ENCODE measurements around the gene SPEN. TPM values are rescaled to one million over a fixed set of nuclear protein-coding genes. Genes with fewer than 3 reads are reported as not detected.

SPEN gene
- total and polyA plus RNA-seq, 9 of the 15 experiments (the other 6 are each of a cell fraction or from before 2014, with no cell fraction given): 5.7 to 87.5 (median 27.2) TPM

DNA sequence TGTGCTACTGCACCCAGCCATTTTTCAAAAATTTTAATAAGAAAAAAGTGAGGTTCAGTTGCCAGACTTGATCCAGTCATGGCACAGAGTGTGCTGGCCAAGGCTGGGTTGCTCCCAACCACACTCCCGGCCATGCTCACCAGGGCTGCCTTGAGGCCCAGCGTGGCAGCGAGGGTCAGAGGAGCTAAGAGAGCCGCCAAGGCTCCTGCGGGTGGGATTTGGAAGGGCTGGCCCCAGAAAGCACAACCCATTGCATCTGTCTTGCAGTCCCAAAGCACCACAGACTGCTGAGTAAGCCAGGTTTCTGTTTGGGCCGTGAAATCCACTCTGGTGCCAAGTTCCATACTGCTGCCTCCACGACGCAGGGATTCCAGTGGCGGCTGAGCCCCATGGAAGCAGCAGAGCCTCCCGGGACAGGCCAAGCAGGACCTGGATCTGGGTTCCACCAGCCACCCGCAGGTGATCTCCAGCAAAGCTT lies 105.8 kb downstream of the SPEN start:
- FAIRE-seq (no peak), ATAC-seq (no peak), DNase-seq (ENCODE audit: extremely low read depth in 1 of 4, low spot score in 3 of 4) (peak in 1 of 4 experiments; percentile 33)
- Histone ChIP-seq H3K4me3 (no peak overlapping the region), H3K9ac (ENCODE audit: insufficient read depth in 1 of 2, low read depth in 2 of 2, low read length in 2 of 2) (peak overlapping the region; percentile 81 to 89), H3K27me3 (ENCODE audit: control insufficient read depth in 2 of 2, insufficient read depth in 2 of 2, low read length in 2 of 2) (no peaks in the 10 kb centered on the region), H3K4me1 (replicated peaks in 1 of 2; ENCODE audit: control insufficient read depth in 2 of 2, insufficient read depth in 2 of 2, low read length in 2 of 2) (peaks cover 62 to 66% of the 10 kb centered on the region in 2 experiments), H2AFZ (ENCODE audit: low read depth, low read length) (peak overlapping the region; percentile 27; the same call in 1 of the 2 replicates), H3K9me3 (replicated peaks; ENCODE audit: control insufficient read depth, insufficient read depth, low read depth, low read length) (no peaks in the 10 kb centered on the region), H3K4me2 (ENCODE audit: insufficient read depth, low read length) (peak overlapping the region; percentile 47), H4K20me1 (replicated peaks; ENCODE audit: control insufficient read depth, insufficient read depth, low read length) (peaks cover 4% of the 10 kb centered on the region; the same call in 1 of the 2 replicates), H3K36me3 (ENCODE audit: control insufficient read depth, insufficient read depth, low read length) (peaks cover 27% of the 10 kb centered on the region; the same call in 2 of the 3 replicates), H3K27ac (ENCODE audit: extremely low read depth, low read depth, low read length) (peak overlapping the region; percentile 97), H3K9me1 (ENCODE audit: control insufficient read depth, insufficient read depth, low read length) (peaks cover 8% of the 10 kb centered on the region), H3K79me2 (ENCODE audit: control insufficient read depth, insufficient read depth, low read length) (peaks cover 88% of the 10 kb centered on the region)
- ChIA-PET POLR2A (interaction anchor here (0.6 to 1.3 kb wide), 4 partner anchors 17 to 129 kb away, joined by 3 to 5 read pairs (median 3); no protein-coding TSS in a partner anchor), CTCF (ENCODE audit: low intra/inter-chr PET ratio) (interaction anchor here (0.6 to 1.2 kb wide), 3 partner anchors 118 to 162 kb away, joined by 3 to 4 read pairs (median 3); no protein-coding TSS in a partner anchor)
- 47% methylated on average over 11 of the region's 11 CpGs for WGBS (ENCODE audit: insufficient coverage, low coverage, missing lambda C conversion rate)
- intact Hi-C loops (cut with micrococcal nuclease) (loop anchor here (2.0 to 5.0 kb wide), 3 partner anchors 39 to 151 kb away; no protein-coding TSS in a partner anchor), in situ Hi-C loops (cut with MboI) (no loop called here)
- TSS peak; percentile 65 for BruUV-seq (replicated peaks)
- TF ChIP-seq, protein P1, sequence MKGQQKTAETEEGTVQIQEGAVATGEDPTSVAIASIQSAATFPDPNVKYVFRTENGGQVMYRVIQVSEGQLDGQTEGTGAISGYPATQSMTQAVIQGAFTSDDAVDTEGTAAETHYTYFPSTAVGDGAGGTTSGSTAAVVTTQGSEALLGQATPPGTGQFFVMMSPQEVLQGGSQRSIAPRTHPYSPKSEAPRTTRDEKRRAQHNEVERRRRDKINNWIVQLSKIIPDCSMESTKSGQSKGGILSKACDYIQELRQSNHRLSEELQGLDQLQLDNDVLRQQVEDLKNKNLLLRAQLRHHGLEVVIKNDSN (CRISPR knock-in tag; IDR thresholded peaks at IDR 0.05): peak; percentile 41; the same call in 1 of the 2 replicates
- TF ChIP-seq ZNF644 (tag; IDR thresholded peaks at IDR 0.05; ENCODE audit: low read depth) (no peak; the same call in 1 of the 2 replicates), ZFP1 (CRISPR knock-in tag; IDR thresholded peaks at IDR 0.05) (no peak), SNRNP70 (optimal IDR thresholded peaks at IDR 0.05; ENCODE audit: low read depth, low read length) (no peak), MEF2A (IDR thresholded peaks at IDR 0.05; ENCODE audit: control insufficient read depth, low read depth, low read length) (no peak), EZH2 (IDR thresholded peaks at IDR 0.05; ENCODE audit: borderline replicate concordance, low read depth, low read length) (no peak), TEAD4 (IDR thresholded peaks at IDR 0.05; ENCODE audit: low read length) (no peak), TEAD4 (CRISPR knock-in tag; IDR thresholded peaks at IDR 0.05; ENCODE audit: borderline replicate concordance) (peak; percentile 82; the same call in 1 of the 2 replicates), ZNF316 (IDR thresholded peaks at IDR 0.05) (peak; percentile 63), PTRF (tag; IDR thresholded peaks at IDR 0.05) (0 out of 2 replicates have a peak, but pooled peaks have one; percentile 6), ZFX (CRISPR knock-in tag; IDR thresholded peaks at IDR 0.05) (peak; percentile 53), NFIC (IDR thresholded peaks at IDR 0.05) (no peak), RBM39 (optimal IDR thresholded peaks at IDR 0.05; ENCODE audit: low read depth, low read length) (no peak), SMAD1 (IDR thresholded peaks at IDR 0.05; ENCODE audit: low read depth, low read length, partially characterized antibody) (no peak), ARID2 (IDR thresholded peaks at IDR 0.05) (no peak), NR4A1 (CRISPR knock-in tag; IDR thresholded peaks at IDR 0.05) (no peak), NR4A1 (tag; IDR thresholded peaks at IDR 0.05) (peak; percentile 55; the same call in 1 of the 2 replicates), CTBP1 (IDR thresholded peaks at IDR 0.05; ENCODE audit: borderline replicate concordance) (no peak), ZNF143 (CRISPR knock-in tag; IDR thresholded peaks at IDR 0.05) (peak; percentile 26; the same call in 1 of the 2 replicates), GATAD2A (IDR thresholded peaks at IDR 0.05) (no peak), GTF2E2 (tag; IDR thresholded peaks at IDR 0.05) (0 out of 2 replicates have a peak, but pooled peaks have one; percentile 14), HNRNPUL1 (IDR thresholded peaks at IDR 0.05; ENCODE audit: low read length) (no peak)
- TF ChIP-seq, protein P2, sequence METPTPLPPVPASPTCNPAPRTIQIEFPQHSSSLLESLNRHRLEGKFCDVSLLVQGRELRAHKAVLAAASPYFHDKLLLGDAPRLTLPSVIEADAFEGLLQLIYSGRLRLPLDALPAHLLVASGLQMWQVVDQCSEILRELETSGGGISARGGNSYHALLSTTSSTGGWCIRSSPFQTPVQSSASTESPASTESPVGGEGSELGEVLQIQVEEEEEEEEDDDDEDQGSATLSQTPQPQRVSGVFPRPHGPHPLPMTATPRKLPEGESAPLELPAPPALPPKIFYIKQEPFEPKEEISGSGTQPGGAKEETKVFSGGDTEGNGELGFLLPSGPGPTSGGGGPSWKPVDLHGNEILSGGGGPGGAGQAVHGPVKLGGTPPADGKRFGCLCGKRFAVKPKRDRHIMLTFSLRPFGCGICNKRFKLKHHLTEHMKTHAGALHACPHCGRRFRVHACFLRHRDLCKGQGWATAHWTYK (CRISPR knock-in tag; IDR thresholded peaks at IDR 0.05): peak; percentile 23; the same call in 1 of the 2 replicates
- TF ChIP-seq, protein P3, sequence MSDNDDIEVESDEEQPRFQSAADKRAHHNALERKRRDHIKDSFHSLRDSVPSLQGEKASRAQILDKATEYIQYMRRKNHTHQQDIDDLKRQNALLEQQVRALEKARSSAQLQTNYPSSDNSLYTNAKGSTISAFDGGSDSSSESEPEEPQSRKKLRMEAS (CRISPR knock-in tag; IDR thresholded peaks at IDR 0.05): 0 out of 2 replicates have a peak, but pooled peaks have one; percentile 34

Measured in K562 (cell line).